ENCODE measurements around the gene GJC1.

Gene GJC1

DNA sequence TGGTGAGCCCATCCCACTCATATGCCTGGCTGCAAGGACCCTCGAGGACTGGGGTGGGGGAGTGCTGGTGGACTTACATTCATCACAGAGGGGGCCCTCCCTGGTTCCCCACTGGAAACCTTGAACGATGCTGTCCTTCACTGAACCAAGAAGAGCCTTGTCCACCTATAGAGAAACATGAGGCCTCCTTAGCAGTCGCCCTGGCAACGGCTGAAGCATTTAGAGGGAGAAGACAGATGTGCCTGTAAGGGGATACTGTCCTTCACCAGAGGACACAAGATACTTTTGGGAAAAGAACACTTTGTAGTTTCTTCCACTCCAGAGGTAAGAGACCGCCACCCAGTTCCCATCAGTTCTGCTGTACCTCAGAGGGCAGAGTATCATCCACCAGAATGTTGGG is 24.1 kb upstream of the GJC1 start:
- Histone ChIP-seq H3K9ac (ENCODE audit: insufficient read length, low read depth) (no peak overlapping the region), H3K36me3 (ENCODE audit: insufficient read depth, insufficient read length, low read length) (peaks cover 94% of the 10 kb centered on the region)
- TF ChIP-seq ZNF274 (IDR thresholded peaks at IDR 0.05; ENCODE audit: low read depth, low read length) (no peak), SUZ12 (IDR thresholded peaks at IDR 0.05; ENCODE audit: extremely low read depth, insufficient read depth, insufficient read length) (no peak), YY1 (IDR thresholded peaks at IDR 0.05; ENCODE audit: insufficient read depth, insufficient read length) (no peak)

DNA sequence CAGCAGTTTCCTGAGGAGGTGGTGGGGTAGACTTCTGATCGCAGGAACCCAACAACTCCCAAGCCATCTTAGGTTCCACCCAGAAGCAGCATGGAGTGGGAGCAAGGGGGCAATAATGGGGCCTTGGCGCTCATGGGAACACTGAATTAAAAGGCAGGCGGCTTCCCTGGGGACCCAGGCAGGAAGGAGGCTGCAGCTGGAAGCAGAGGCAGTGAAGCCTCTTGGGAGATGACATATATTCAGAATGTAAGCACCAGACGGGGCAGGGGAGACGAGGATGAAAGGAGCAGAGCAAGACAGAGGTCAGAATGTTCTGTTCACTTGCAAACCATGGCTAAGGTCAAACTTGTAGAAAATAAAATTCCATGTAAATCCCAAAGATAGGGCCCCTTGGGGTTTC is 20.5 kb upstream of the GJC1 start:
- H3K4me1 ChIP-seq (ENCODE audit: insufficient read depth, insufficient read length), result peaks cover 7% of the 10 kb centered on the region
- no peak for TF ChIP-seq ZNF274 (IDR thresholded peaks at IDR 0.05; ENCODE audit: low read depth, low read length)
- TF ChIP-seq YY1 (IDR thresholded peaks at IDR 0.05; ENCODE audit: insufficient read depth, insufficient read length), result no peak
- TF ChIP-seq SUZ12 (IDR thresholded peaks at IDR 0.05; ENCODE audit: extremely low read depth, insufficient read depth, insufficient read length), result no peak
- no peak overlapping the region for H3K9ac ChIP-seq (ENCODE audit: insufficient read length, low read depth)
- no peak overlapping the region for H3K4me3 ChIP-seq (ENCODE audit: insufficient read length, low read depth)
- DNase-seq (ENCODE audit: low read depth, low spot score), result no peak
- H3K36me3 ChIP-seq (ENCODE audit: insufficient read depth, insufficient read length, low read length), result peaks cover 75% of the 10 kb centered on the region
- H3K9me3 ChIP-seq (ENCODE audit: insufficient read depth, low read length), result no peaks in the 10 kb centered on the region; the same call in 1 of the 2 replicates
- no peaks in the 10 kb centered on the region for H3K27me3 ChIP-seq (ENCODE audit: insufficient read depth, insufficient read length)

More for the DNA sequence above, 24.1 kb upstream of the GJC1 start:
- H3K27me3 ChIP-seq (ENCODE audit: insufficient read depth, insufficient read length), result no peaks in the 10 kb centered on the region
- DNase-seq (ENCODE audit: low read depth, low spot score), result no peak
- H3K4me1 ChIP-seq (ENCODE audit: insufficient read depth, insufficient read length), result peaks cover 2% of the 10 kb centered on the region
- H3K9me3 ChIP-seq (ENCODE audit: insufficient read depth, low read length), result no peaks in the 10 kb centered on the region; the same call in 1 of the 2 replicates
- H3K4me3 ChIP-seq (ENCODE audit: insufficient read length, low read depth), result no peak overlapping the region

DNA sequence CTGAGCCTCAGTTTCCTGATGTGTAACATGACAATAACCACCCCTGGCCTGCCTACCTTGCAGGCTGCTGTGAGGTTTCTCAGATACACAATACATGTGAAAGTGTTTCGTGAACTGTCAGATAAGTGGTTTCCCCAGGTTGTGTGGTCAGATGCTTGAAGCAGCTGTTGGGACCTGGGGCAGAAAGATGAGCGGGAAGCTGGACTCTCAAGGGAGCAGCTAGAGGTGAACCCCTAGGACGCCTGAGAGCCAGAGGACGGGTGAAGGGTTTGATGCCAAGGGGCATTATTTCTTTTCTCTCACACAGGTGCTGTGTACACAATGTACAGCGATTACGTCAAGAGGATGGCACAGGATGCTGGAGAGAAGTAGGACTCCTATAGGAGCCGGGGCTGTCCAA is 19.9 kb upstream of the GJC1 start:
- Histone ChIP-seq H3K27me3 (ENCODE audit: insufficient read depth, insufficient read length) (no peaks in the 10 kb centered on the region), H3K9ac (ENCODE audit: insufficient read length, low read depth) (no peak overlapping the region), H3K36me3 (ENCODE audit: insufficient read depth, insufficient read length, low read length) (peaks cover 69% of the 10 kb centered on the region), H3K9me3 (ENCODE audit: insufficient read depth, low read length) (no peaks in the 10 kb centered on the region; the same call in 1 of the 2 replicates), H3K4me1 (ENCODE audit: insufficient read depth, insufficient read length) (peaks cover 7% of the 10 kb centered on the region), H3K4me3 (ENCODE audit: insufficient read length, low read depth) (no peak overlapping the region)
- TF ChIP-seq YY1 (IDR thresholded peaks at IDR 0.05; ENCODE audit: insufficient read depth, insufficient read length) (no peak), SUZ12 (IDR thresholded peaks at IDR 0.05; ENCODE audit: extremely low read depth, insufficient read depth, insufficient read length) (no peak), ZNF274 (IDR thresholded peaks at IDR 0.05; ENCODE audit: low read depth, low read length) (no peak)
- no peak for DNase-seq (ENCODE audit: low read depth, low spot score)

DNA sequence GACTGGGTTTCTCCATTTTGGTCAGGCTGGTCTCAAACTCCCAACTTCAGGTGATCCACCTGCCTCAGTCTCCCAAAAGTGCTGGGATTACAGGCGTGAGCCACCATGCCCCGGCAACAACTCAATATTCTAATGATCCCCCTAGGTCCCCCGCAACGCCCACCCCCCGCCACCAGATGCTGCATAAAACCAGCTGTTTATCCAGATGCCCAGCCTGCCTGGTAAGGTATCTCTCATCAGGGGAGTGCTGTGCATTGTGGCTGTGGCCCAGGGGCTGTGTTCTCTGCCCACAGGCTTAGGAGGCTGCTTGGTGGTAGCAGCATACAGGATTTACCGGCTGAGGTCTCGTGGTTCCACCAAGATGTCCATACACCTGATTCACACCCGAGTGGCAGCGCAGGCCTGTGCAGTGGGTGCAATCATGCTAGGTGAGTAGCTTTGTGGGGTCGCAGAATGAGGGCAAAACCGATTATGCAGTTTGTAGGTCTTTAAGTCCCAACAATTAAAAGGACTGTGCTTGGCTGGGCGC is 18.9 kb upstream of the GJC1 start:
- H3K9me3 ChIP-seq (ENCODE audit: insufficient read depth, low read length), result no peaks in the 10 kb centered on the region; the same call in 1 of the 2 replicates
- peaks cover 59% of the 10 kb centered on the region for H3K36me3 ChIP-seq (ENCODE audit: insufficient read depth, insufficient read length, low read length)
- no peak for DNase-seq (ENCODE audit: low read depth, low spot score)
- no peak overlapping the region for H3K4me3 ChIP-seq (ENCODE audit: insufficient read length, low read depth)
- H3K4me1 ChIP-seq (ENCODE audit: insufficient read depth, insufficient read length), result peaks cover 12% of the 10 kb centered on the region
- H3K9ac ChIP-seq (ENCODE audit: insufficient read length, low read depth), result no peak overlapping the region
- TF ChIP-seq YY1 (IDR thresholded peaks at IDR 0.05; ENCODE audit: insufficient read depth, insufficient read length) (no peak), SUZ12 (IDR thresholded peaks at IDR 0.05; ENCODE audit: extremely low read depth, insufficient read depth, insufficient read length) (no peak), ZNF274 (IDR thresholded peaks at IDR 0.05; ENCODE audit: low read depth, low read length) (no peak)
- H3K27me3 ChIP-seq (ENCODE audit: insufficient read depth, insufficient read length), result no peaks in the 10 kb centered on the region

DNA sequence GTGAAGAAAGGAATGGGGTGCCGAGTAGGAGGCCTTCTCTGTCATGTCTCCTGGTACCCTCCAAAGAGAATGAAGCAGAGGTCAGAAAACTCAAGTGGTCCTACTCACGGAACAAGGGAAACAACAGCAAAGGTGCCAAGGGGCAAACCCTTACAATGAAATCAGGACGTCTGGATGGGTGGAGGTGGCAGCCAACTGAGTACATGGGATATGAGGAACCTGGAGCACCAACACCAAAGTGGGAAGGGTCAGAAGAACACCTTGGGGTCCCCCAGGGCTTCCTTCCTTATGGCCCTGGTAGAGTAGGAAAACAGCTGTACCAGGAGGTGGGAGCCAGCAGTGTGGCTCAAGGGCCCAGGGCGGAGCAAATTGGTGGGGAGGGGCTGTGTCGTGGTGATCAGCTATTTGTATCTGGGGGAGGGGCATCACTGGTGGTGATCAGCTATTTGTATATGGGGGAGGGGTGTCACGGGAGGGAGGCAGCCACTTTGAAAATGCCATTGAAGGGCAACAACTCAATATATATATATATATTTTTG is 18.2 kb upstream of the GJC1 start:
- H3K36me3 ChIP-seq (ENCODE audit: insufficient read depth, insufficient read length, low read length), result peaks cover 52% of the 10 kb centered on the region
- H3K9ac ChIP-seq (ENCODE audit: insufficient read length, low read depth), result no peak overlapping the region
- H3K4me3 ChIP-seq (ENCODE audit: insufficient read length, low read depth), result no peak overlapping the region
- H3K4me1 ChIP-seq (ENCODE audit: insufficient read depth, insufficient read length), result peaks cover 12% of the 10 kb centered on the region
- TF ChIP-seq ZNF274 (IDR thresholded peaks at IDR 0.05; ENCODE audit: low read depth, low read length) (no peak), SUZ12 (IDR thresholded peaks at IDR 0.05; ENCODE audit: extremely low read depth, insufficient read depth, insufficient read length) (no peak), YY1 (IDR thresholded peaks at IDR 0.05; ENCODE audit: insufficient read depth, insufficient read length) (no peak)
- no peak for DNase-seq (ENCODE audit: low read depth, low spot score)
- no peaks in the 10 kb centered on the region; the same call in 1 of the 2 replicates for H3K9me3 ChIP-seq (ENCODE audit: insufficient read depth, low read length)
- H3K27me3 ChIP-seq (ENCODE audit: insufficient read depth, insufficient read length), result no peaks in the 10 kb centered on the region

DNA sequence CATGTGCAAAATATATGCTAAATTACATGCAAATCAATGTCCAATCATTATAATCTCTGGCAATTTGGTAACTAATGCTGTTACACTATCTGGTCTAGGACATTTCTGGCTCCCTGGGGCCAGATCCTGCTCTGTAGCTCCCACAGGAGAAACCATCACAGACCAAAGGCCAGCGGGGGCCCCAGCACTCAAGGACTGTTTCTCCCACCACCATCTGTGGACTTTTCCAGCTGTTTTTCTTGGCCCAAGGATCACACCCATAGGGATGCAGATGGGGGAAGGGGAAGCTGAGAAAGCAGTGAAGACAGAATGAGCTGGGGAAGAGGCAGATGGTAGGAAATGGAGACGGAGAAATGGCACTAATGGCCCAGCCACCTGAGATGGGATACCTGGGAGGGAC is 17.5 kb upstream of the GJC1 start, which contains the start of gene HIGD1B:
HIGD1B (plus strand) TSS at position 298 of the 400 bp plus-strand sequence. CDS start 270 bp downstream, outside the sequence.
- H3K27me3 ChIP-seq (ENCODE audit: insufficient read depth, insufficient read length), result no peaks in the 10 kb centered on the region
- H3K36me3 ChIP-seq (ENCODE audit: insufficient read depth, insufficient read length, low read length), result peaks cover 45% of the 10 kb centered on the region
- peaks cover 16% of the 10 kb centered on the region for H3K4me1 ChIP-seq (ENCODE audit: insufficient read depth, insufficient read length)
- H3K4me3 ChIP-seq (ENCODE audit: insufficient read length, low read depth), result no peak within 1 kb of the TSS
- TF ChIP-seq ZNF274 (IDR thresholded peaks at IDR 0.05; ENCODE audit: low read depth, low read length) (no peak), SUZ12 (IDR thresholded peaks at IDR 0.05; ENCODE audit: extremely low read depth, insufficient read depth, insufficient read length) (no peak), YY1 (IDR thresholded peaks at IDR 0.05; ENCODE audit: insufficient read depth, insufficient read length) (no peak)
- H3K9me3 ChIP-seq (ENCODE audit: insufficient read depth, low read length), result no peaks in the 10 kb centered on the region
- no peak for DNase-seq (ENCODE audit: low read depth, low spot score)
- no peak within 1 kb of the TSS for H3K9ac ChIP-seq (ENCODE audit: insufficient read length, low read depth)

DNA sequence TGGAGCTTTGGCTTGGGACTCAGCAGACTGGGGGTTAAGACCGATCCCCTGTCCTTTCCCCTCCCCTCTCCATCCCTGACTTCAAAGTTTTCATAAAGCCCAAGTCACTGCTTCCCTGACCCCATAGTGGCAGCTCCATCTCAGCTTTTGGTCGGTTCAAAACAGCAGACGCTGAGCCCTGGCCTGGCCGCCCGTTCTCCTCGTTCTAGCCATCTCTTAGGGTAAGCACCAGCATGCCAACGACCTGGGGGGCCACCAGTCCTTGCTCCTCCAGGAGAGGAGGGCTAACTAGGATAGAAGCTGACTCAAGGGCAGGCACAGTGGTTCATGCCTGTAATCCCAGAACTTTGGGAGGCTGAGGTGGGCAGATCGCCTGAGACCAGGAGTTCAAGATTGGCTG is 16.1 kb upstream of the GJC1 start:
- Histone ChIP-seq H3K36me3 (ENCODE audit: insufficient read depth, insufficient read length, low read length) (peaks cover 32% of the 10 kb centered on the region), H3K4me3 (ENCODE audit: insufficient read length, low read depth) (no peak overlapping the region), H3K9ac (ENCODE audit: insufficient read length, low read depth) (no peak overlapping the region), H3K27me3 (ENCODE audit: insufficient read depth, insufficient read length) (no peaks in the 10 kb centered on the region), H3K9me3 (ENCODE audit: insufficient read depth, low read length) (no peaks in the 10 kb centered on the region), H3K4me1 (ENCODE audit: insufficient read depth, insufficient read length) (peaks cover 22% of the 10 kb centered on the region)
- TF ChIP-seq YY1 (IDR thresholded peaks at IDR 0.05; ENCODE audit: insufficient read depth, insufficient read length) (no peak), SUZ12 (IDR thresholded peaks at IDR 0.05; ENCODE audit: extremely low read depth, insufficient read depth, insufficient read length) (no peak), ZNF274 (IDR thresholded peaks at IDR 0.05; ENCODE audit: low read depth, low read length) (no peak)
- no peak for DNase-seq (ENCODE audit: low read depth, low spot score)
